ENCODE data around the gene RAPGEF4. TPM values are rescaled to one million over a fixed set of nuclear protein-coding genes. Genes with fewer than 3 reads are reported as not detected.
A peak's percentile ranks its signal among the peaks of the same experiment; 100 is the strongest.

Gene RAPGEF4
- total and polyA plus RNA-seq, 2 donors (not counting 1 experiment from before 2014, with no cell fraction given) = 0.22 to 0.30 TPM

- DNase-seq = no peak
- Histone ChIP-seq H3K4me2 (replicated peaks; ENCODE audit: low read depth, low read length, poor library complexity, severe bottlenecking) (peak overlapping the region; percentile 91), H3K9me3 (ENCODE audit: control extremely low read depth in 1 of 3, control insufficient read depth in 2 of 3, insufficient read depth in 1 of 3, low read length in 2 of 3) (no peaks in the 10 kb centered on the region), H3K4me1 (ENCODE audit: control insufficient read depth in 2 of 2, insufficient read depth in 2 of 2, low read length in 2 of 2) (peaks cover 9 to 11% of the 10 kb centered on the region in 2 donors), H4K20me1 (ENCODE audit: control insufficient read depth, insufficient read depth, low read length, poor library complexity, severe bottlenecking) (no peaks in the 10 kb centered on the region), H3K36me3 (replicated peaks in 1 of 2; ENCODE audit: control extremely low read depth in 1 of 2, control insufficient read depth in 1 of 2, extremely low read depth in 1 of 2, insufficient read depth in 2 of 2, low read length in 1 of 2) (no peaks in the 10 kb centered on the region), H3K4me3 (ENCODE audit: control extremely low read depth in 1 of 5, extremely low read depth in 1 of 5, insufficient read depth in 1 of 5, low read depth in 2 of 5, low read length in 4 of 5) (peak overlapping the region; percentile 11 to 78 (median 61)), H3K27ac (ENCODE audit: low read length in 2 of 2) (peak overlapping the region in 1 of 2 donors; percentile 40), H3K9ac (ENCODE audit: low read length) (peak overlapping the region; percentile 74), H3K79me2 (ENCODE audit: control insufficient read depth, insufficient read depth, low read length) (peaks cover 2% of the 10 kb centered on the region), H3K27me3 (replicated peaks in 1 of 4; ENCODE audit: control extremely low read depth in 1 of 4, control insufficient read depth in 3 of 4, insufficient read depth in 4 of 4, low read length in 3 of 4) (peaks cover 0 to 4% (median 0%) of the 10 kb centered on the region in 4 experiments), H2AFZ (ENCODE audit: insufficient read depth, low read depth, low read length, poor library complexity, severe bottlenecking) (peak overlapping the region; percentile 86)
- intact Hi-C loops (cut with micrococcal nuclease) = loop anchor here (5.0 kb wide), 1 partner anchor 137 kb away; no protein-coding TSS in a partner anchor
- POLR2A ChIA-PET = no interaction called here
- TF ChIP-seq CTCF (IDR thresholded peaks at IDR 0.05) (no peak), EZH2 (IDR thresholded peaks at IDR 0.05; ENCODE audit: borderline replicate concordance, insufficient read depth, low read depth, low read length, poor library complexity, severe bottlenecking) (no peak)
- peak overlapping the region; percentile 83 for H3K4me3 Mint-ChIP-seq
- ATAC-seq (ENCODE audit: low read depth) = no peak
- H3K9me3 Mint-ChIP-seq (ENCODE audit: insufficient read depth) = no peaks in the 10 kb centered on the region
- peak overlapping the region; percentile 66 for H3K27ac Mint-ChIP-seq
- 10% methylated on average over 19 of the region's 25 CpGs for WGBS (ENCODE audit: insufficient coverage)
- CTCF ChIA-PET = no interaction called here
- H3K4me1 Mint-ChIP-seq = peaks cover 16% of the 10 kb centered on the region
- peaks cover 9% of the 10 kb centered on the region for H3K27me3 Mint-ChIP-seq
Observed at GRCh38 chr2:173075056-173075780, 339.6 kb downstream of the RAPGEF4 start.

Measured in B cell (primary cell).